Measurements from ENCODE around the gene DNAJB6. TPM values are rescaled to one million over a fixed set of nuclear protein-coding genes. Genes with fewer than 3 reads are reported as not detected.

The DNAJB6 gene
- polyA plus RNA-seq, 6 donors from 2014 or later: 86.9 to 124 (median 107) TPM

- no peaks in the 10 kb centered on the region for H3K9me3 Mint-ChIP-seq
- ATAC-seq (ENCODE audit: low read depth in 2 of 2) (no peak), DNase-seq (no peak)
- H3K4me3 Mint-ChIP-seq: no peak overlapping the region
- peaks cover 5 to 20% of the 10 kb centered on the region in 2 donors for H3K36me3 Mint-ChIP-seq
- no peaks in the 10 kb centered on the region for H3K27me3 Mint-ChIP-seq
- peaks cover 8 to 19% (median 12%) of the 10 kb centered on the region in 3 donors for H3K4me1 Mint-ChIP-seq
- no peak overlapping the region for H3K27ac Mint-ChIP-seq
These were observed 47.1 kb downstream of the DNAJB6 start for GRCh38 chr7:157383868-157384267.

GRCh38 chr7:157384301-157384700 lies 47.5 kb downstream of the DNAJB6 start:
- no peak for ATAC-seq (ENCODE audit: low read depth in 2 of 2)
- H3K4me1 Mint-ChIP-seq: peaks cover 8 to 19% (median 10%) of the 10 kb centered on the region in 3 donors
- DNase-seq: no peak
- H3K27me3 Mint-ChIP-seq: no peaks in the 10 kb centered on the region
- H3K9me3 Mint-ChIP-seq: no peaks in the 10 kb centered on the region
- no peak overlapping the region for H3K27ac Mint-ChIP-seq
- H3K4me3 Mint-ChIP-seq: no peak overlapping the region
- peaks cover 5 to 20% of the 10 kb centered on the region in 2 donors for H3K36me3 Mint-ChIP-seq

- Mint-ChIP-seq H3K27me3 (no peaks in the 10 kb centered on the region), H3K9me3 (no peaks in the 10 kb centered on the region), H3K4me3 (no peak overlapping the region), H3K27ac (peak overlapping the region; percentile 30 to 98 (median 83)), H3K36me3 (peaks cover 5 to 20% of the 10 kb centered on the region in 2 donors), H3K4me1 (peaks cover 8 to 21% (median 10%) of the 10 kb centered on the region in 3 donors)
- ATAC-seq (ENCODE audit: low read depth in 2 of 2) (peak; percentile 94 to 99), DNase-seq (peak; percentile 60)
These were observed 50.4 kb downstream of the DNAJB6 start for GRCh38 chr7:157386979-157387800.

GRCh38 chr7:157388301-157388700 lies 51.5 kb downstream of the DNAJB6 start:
- Mint-ChIP-seq H3K36me3 (peaks cover 5 to 14% of the 10 kb centered on the region in 2 donors), H3K4me1 (peaks cover 8 to 21% (median 10%) of the 10 kb centered on the region in 3 donors), H3K27me3 (no peaks in the 10 kb centered on the region), H3K27ac (no peak overlapping the region), H3K4me3 (no peak overlapping the region), H3K9me3 (no peaks in the 10 kb centered on the region)
- no peak for ATAC-seq (ENCODE audit: low read depth in 2 of 2)
- no peak for DNase-seq

- Mint-ChIP-seq H3K36me3 (peaks cover 0 to 11% of the 10 kb centered on the region in 2 donors), H3K4me1 (peaks cover 8 to 22% (median 10%) of the 10 kb centered on the region in 3 donors), H3K27ac (peak overlapping the region in 2 of 6 donors; percentile 22 to 31), H3K4me3 (peak overlapping the region in 1 of 8 donors; percentile 2), H3K9me3 (no peaks in the 10 kb centered on the region), H3K27me3 (no peaks in the 10 kb centered on the region)
- DNase-seq (no peak), ATAC-seq (ENCODE audit: low read depth in 2 of 2) (no peak)
These were observed 53.3 kb downstream of the DNAJB6 start for GRCh38 chr7:157389951-157390730.

- no peaks in the 10 kb centered on the region for H3K9me3 Mint-ChIP-seq
- H3K4me1 Mint-ChIP-seq: peaks cover 8 to 22% (median 10%) of the 10 kb centered on the region in 3 donors
- DNase-seq (no peak), ATAC-seq (ENCODE audit: low read depth in 2 of 2) (no peak)
- H3K36me3 Mint-ChIP-seq: peaks cover 0 to 10% of the 10 kb centered on the region in 2 donors
- no peaks in the 10 kb centered on the region for H3K27me3 Mint-ChIP-seq
- H3K4me3 Mint-ChIP-seq: no peak overlapping the region
- peak overlapping the region in 1 of 6 donors; percentile 62 for H3K27ac Mint-ChIP-seq
These were observed 54.4 kb downstream of the DNAJB6 start for GRCh38 chr7:157391036-157391710.

GRCh38 chr7:157392256-157393037 lies 55.6 kb downstream of the DNAJB6 start:
- no peak for DNase-seq
- Mint-ChIP-seq H3K4me1 (peaks cover 2 to 14% (median 8%) of the 10 kb centered on the region in 3 donors), H3K4me3 (no peak overlapping the region), H3K36me3 (peaks cover under 1 to 2% of the 10 kb centered on the region in 2 donors), H3K9me3 (no peaks in the 10 kb centered on the region), H3K27ac (no peak overlapping the region), H3K27me3 (no peaks in the 10 kb centered on the region)
- no peak for ATAC-seq (ENCODE audit: low read depth in 2 of 2)

GRCh38 chr7:157394246-157395191 lies 57.7 kb downstream of the DNAJB6 start:
- H3K4me1 Mint-ChIP-seq: peaks cover 12 to 25% (median 23%) of the 10 kb centered on the region in 3 donors
- ATAC-seq (ENCODE audit: low read depth in 2 of 2): no peak
- peaks cover 0 to 8% of the 10 kb centered on the region in 2 donors for H3K36me3 Mint-ChIP-seq
- peak overlapping the region in 1 of 8 donors; percentile 52 for H3K4me3 Mint-ChIP-seq
- no peak for DNase-seq
- H3K27ac Mint-ChIP-seq: peak overlapping the region in 1 of 6 donors; percentile 39
- H3K27me3 Mint-ChIP-seq: no peaks in the 10 kb centered on the region
- no peaks in the 10 kb centered on the region for H3K9me3 Mint-ChIP-seq

- Mint-ChIP-seq H3K9me3 (no peaks in the 10 kb centered on the region), H3K27me3 (no peaks in the 10 kb centered on the region), H3K4me1 (peaks cover 12 to 23% (median 21%) of the 10 kb centered on the region in 3 donors), H3K27ac (peak overlapping the region in 1 of 6 donors; percentile 32), H3K36me3 (peaks cover 0 to 8% of the 10 kb centered on the region in 2 donors), H3K4me3 (no peak overlapping the region)
- ATAC-seq (ENCODE audit: low read depth in 2 of 2): no peak
- no peak for DNase-seq
These were observed 58.4 kb downstream of the DNAJB6 start for GRCh38 chr7:157395206-157395605.

GRCh38 chr7:157396316-157397035 lies 59.7 kb downstream of the DNAJB6 start:
- no peaks in the 10 kb centered on the region for H3K27me3 Mint-ChIP-seq
- peaks cover 9 to 23% (median 20%) of the 10 kb centered on the region in 3 donors for H3K4me1 Mint-ChIP-seq
- no peak overlapping the region for H3K27ac Mint-ChIP-seq
- no peak for ATAC-seq (ENCODE audit: low read depth in 2 of 2)
- DNase-seq: no peak
- H3K9me3 Mint-ChIP-seq: no peaks in the 10 kb centered on the region
- H3K4me3 Mint-ChIP-seq: no peak overlapping the region
- peaks cover 5 to 8% of the 10 kb centered on the region in 2 donors for H3K36me3 Mint-ChIP-seq

- no peak for DNase-seq
- ATAC-seq (ENCODE audit: low read depth in 2 of 2): no peak
- Mint-ChIP-seq H3K27me3 (no peaks in the 10 kb centered on the region), H3K4me1 (peaks cover 9 to 23% (median 20%) of the 10 kb centered on the region in 3 donors), H3K9me3 (no peaks in the 10 kb centered on the region), H3K27ac (peak overlapping the region in 1 of 6 donors; percentile 57), H3K4me3 (no peak overlapping the region), H3K36me3 (peaks cover 5 to 8% of the 10 kb centered on the region in 2 donors)
These were observed 60.4 kb downstream of the DNAJB6 start for GRCh38 chr7:157397036-157397720.
